SK-N-MC (cell line): ENCODE measurements around the gene RLBP1.

Experiments
- EZH2 ChIP-seq: fragments of 200-600 bp; sonication (generic); IDR thresholded peaks from one replicate; pipeline ENCODE4 v1.6.1; 2017; ENCODE audit warnings: antibody characterized with exemption
- POLR2AphosphoS5 ChIP-seq: IDR thresholded peaks from 2 replicates; pipeline ENCODE4 v1.6.1; 2012; ENCODE audit warnings: mild to moderate bottlenecking, low read depth, low read length, borderline replicate concordance

DNA sequence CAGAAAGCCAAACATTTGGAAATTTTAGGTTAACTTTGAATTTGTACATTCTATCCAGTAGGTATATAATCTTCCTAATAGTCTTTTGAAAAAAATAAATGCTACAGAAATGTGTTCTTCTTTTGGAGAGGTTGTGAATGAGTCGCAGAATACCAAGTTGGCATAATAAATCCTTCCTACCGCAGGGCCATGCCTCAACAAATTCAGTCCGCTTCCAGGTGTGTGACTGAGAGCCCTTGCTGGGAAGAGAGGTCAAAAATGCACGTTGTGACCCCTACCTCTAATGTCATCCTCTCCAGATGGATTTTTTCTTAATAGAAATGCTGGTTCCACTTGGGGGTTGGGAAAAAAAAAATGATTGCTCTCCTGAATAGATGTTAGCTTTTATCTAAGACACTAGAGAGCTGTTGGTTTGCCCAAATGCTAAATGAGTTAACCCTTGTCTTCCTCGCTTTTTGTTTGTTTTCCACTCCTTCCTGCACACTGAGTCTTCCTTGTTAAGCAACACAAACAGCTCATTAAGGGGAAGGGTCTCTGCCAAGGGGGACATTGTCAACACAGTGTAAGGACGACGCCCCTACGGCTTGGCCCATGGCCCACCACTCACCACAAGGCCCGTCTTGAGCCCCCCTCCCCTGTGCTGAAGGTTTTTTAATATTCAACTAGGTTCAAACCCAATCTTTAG lies 33.9 kb downstream of the RLBP1 start:
- TF ChIP-seq EZH2 (no peak), POLR2AphosphoS5 (no peak)
